AG09319 (cell line): Measurements from ENCODE around the gene SYTL4.
A peak's percentile ranks its signal among the peaks of the same experiment; 100 is the strongest.

ENCODE experiments used
- DNase-seq: peaks from one replicate; pipeline ENCODE4 v3.0.0-alpha.2; 2010; ENCODE audit warnings: low read depth; ENCODE audit errors: extremely low read depth
- CTCF ChIP-seq: IDR thresholded peaks from 2 replicates; pipeline ENCODE4 v1.5.1; 2011; ENCODE audit warnings: low read depth, mild to moderate bottlenecking, inconsistent platforms, low read length, moderate library complexity

Gene SYTL4

GRCh38 chrX:100642290-100642689 lies 89.6 kb downstream of the SYTL4 start:
- DNase-seq, result no peak
- no peak for TF ChIP-seq CTCF

GRCh38 chrX:100636321-100636991 lies 95.5 kb downstream of the SYTL4 start, which contains the start of gene TSPAN6:
TSPAN6 (minus strand) TSS chrX:100636806; CDS start chrX:100636694, 112 bp downstream.
- peak; percentile 50 for TF ChIP-seq CTCF
- peak; percentile 58 for DNase-seq

- TF ChIP-seq CTCF, result no peak
- DNase-seq, result no peak
Measured at GRCh38 chrX:100635989-100636320, 96.0 kb downstream of the SYTL4 start.

- no peak for TF ChIP-seq CTCF
Measured at GRCh38 chrX:100635040-100635439, 96.9 kb downstream of the SYTL4 start.

GRCh38 chrX:100625985-100626491 lies 105.9 kb downstream of the SYTL4 start:
- no peak for DNase-seq
- TF ChIP-seq CTCF, result no peak

More at GRCh38 chrX:100635040-100635439, 96.9 kb downstream of the SYTL4 start:
- DNase-seq, result no peak
